ENCODE results near the gene RELN.

DNA sequence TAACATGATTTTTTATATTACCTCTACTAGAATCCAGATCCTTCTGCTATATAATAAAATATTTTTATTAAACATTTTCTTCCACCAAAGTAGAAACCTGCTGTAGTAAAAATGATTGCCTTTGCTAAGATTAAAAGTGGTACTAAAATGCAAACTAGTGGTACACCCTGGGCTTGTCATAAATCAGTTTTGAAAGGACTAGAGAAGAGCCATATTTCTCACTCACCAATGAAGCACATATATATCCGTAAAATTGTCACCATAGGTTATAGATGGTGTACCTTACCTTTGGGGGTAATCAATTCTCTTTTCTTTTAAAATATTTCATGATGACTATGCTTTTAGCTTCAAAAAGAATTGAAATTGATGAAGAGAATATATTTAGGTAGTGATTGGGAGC, 290.4 kb downstream of the RELN start:
- no peak for TF ChIP-seq RAD21 (IDR thresholded peaks at IDR 0.05; ENCODE audit: insufficient read depth, low read depth, low read length)
- TF ChIP-seq CBX5 (IDR thresholded peaks at IDR 0.05; ENCODE audit: low read depth): no peak
- TF ChIP-seq BCLAF1 (IDR thresholded peaks at IDR 0.05): no peak
- TF ChIP-seq STAT1 (conservative IDR thresholded peaks at IDR 0.05): no peak

All from GM12878 (cell line).